ENCODE results near the gene LSM10.

DNA sequence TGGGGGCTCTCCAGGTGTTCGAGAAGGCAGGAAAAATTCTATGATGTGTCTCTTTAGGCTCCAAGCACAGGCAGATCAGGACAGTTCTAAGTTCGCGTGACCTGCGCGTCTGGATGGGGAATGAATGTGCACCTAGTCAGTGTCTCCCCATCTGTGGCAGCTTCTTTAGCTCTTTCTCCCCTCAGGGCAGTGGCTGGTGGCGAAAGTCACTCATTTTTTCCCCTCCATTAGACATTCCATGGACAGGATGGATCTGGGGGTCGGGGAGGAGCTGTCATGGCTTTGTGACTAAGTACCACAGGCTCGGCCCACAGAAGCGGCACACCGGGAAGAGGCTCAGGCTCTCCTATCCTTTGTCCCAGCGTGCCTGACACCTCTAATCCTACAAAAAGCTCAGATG is 43.2 kb downstream of the LSM10 start:
- TF ChIP-seq, protein P1, sequence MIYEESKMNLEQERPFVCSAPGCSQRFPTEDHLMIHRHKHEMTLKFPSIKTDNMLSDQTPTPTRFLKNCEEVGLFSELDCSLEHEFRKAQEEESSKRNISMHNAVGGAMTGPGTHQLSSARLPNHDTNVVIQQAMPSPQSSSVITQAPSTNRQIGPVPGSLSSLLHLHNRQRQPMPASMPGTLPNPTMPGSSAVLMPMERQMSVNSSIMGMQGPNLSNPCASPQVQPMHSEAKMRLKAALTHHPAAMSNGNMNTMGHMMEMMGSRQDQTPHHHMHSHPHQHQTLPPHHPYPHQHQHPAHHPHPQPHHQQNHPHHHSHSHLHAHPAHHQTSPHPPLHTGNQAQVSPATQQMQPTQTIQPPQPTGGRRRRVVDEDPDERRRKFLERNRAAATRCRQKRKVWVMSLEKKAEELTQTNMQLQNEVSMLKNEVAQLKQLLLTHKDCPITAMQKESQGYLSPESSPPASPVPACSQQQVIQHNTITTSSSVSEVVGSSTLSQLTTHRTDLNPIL (CRISPR knock-in tag; IDR thresholded peaks at IDR 0.05): no peak
- TF ChIP-seq BRD4 (IDR thresholded peaks at IDR 0.05) (no peak), DMBX1 (CRISPR knock-in tag; IDR thresholded peaks at IDR 0.05; ENCODE audit: borderline replicate concordance) (no peak), SREBF1 (IDR thresholded peaks at IDR 0.05; ENCODE audit: borderline replicate concordance, low read depth, low read length) (no peak), POU5F1 (IDR thresholded peaks at IDR 0.05; ENCODE audit: borderline replicate concordance, low read depth, low read length, partially characterized antibody) (no peak), HDAC6 (IDR thresholded peaks at IDR 0.05; ENCODE audit: low read depth, low read length) (no peak), EGR1 (conservative IDR thresholded peaks at IDR 0.05) (no peak), ELF4 (CRISPR knock-in tag; IDR thresholded peaks at IDR 0.05) (no peak), POLR2A (conservative IDR thresholded peaks at IDR 0.05) (no peak), HDGF (IDR thresholded peaks at IDR 0.05) (no peak)
- TF ChIP-seq, protein P2, sequence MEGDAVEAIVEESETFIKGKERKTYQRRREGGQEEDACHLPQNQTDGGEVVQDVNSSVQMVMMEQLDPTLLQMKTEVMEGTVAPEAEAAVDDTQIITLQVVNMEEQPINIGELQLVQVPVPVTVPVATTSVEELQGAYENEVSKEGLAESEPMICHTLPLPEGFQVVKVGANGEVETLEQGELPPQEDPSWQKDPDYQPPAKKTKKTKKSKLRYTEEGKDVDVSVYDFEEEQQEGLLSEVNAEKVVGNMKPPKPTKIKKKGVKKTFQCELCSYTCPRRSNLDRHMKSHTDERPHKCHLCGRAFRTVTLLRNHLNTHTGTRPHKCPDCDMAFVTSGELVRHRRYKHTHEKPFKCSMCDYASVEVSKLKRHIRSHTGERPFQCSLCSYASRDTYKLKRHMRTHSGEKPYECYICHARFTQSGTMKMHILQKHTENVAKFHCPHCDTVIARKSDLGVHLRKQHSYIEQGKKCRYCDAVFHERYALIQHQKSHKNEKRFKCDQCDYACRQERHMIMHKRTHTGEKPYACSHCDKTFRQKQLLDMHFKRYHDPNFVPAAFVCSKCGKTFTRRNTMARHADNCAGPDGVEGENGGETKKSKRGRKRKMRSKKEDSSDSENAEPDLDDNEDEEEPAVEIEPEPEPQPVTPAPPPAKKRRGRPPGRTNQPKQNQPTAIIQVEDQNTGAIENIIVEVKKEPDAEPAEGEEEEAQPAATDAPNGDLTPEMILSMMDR (IDR thresholded peaks at IDR 0.05 in 2 of 3, conservative IDR thresholded peaks at IDR 0.05 in 1 of 3; ENCODE audit: insufficient read depth in 2 of 3, low read depth in 1 of 3, low read length in 3 of 3): no peak
- TF ChIP-seq, protein P3, sequence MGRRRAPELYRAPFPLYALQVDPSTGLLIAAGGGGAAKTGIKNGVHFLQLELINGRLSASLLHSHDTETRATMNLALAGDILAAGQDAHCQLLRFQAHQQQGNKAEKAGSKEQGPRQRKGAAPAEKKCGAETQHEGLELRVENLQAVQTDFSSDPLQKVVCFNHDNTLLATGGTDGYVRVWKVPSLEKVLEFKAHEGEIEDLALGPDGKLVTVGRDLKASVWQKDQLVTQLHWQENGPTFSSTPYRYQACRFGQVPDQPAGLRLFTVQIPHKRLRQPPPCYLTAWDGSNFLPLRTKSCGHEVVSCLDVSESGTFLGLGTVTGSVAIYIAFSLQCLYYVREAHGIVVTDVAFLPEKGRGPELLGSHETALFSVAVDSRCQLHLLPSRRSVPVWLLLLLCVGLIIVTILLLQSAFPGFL (CRISPR knock-in tag; IDR thresholded peaks at IDR 0.05): no peak

Data from K562 (cell line).